ENCODE measurements around the gene MFAP2.
"Not testable (repeated sequence)": the region's sequence is repeated elsewhere in the genome, so short reads cannot be mapped to it uniquely, and the experiment has no call there.

Gene MFAP2

DNA sequence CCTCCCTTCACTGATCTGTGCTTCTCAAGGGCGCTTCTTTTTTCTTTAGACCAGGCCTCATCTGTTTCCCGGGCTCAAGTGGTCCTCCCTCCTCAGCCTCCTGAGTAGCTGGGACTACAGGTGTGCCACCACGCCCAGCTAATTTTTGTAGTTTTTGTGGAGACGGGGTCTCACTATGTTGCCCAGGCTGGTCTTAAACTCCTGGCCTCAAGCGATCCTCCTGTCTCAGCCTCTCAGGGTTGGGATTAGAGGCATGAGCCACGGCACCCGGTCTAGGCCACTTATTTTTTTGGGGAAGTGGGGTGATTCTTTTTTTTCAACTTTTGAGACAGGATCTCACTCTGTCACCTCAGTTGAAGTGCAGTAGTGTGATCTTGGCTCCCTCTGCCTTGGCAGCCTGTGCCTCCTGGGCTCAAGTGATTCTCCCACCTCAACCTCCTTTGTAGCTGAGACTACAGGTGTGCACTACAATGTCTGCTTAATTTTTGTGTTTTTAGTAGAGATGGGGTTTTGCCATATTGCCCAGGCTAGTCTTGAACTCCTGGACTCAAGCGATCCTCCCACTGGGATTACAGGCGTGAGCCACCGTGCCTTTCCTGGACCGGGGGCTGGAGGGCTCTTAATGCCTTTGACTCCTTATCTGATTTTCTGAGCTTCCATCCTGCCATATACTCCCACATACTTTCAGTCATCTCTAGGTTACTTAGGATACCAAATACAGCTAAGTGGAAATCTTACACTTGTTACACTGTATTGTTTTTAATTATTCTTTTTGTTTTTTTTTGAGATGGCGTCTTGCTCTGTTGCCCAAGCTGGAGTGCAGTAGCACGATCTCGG is 18.9 kb downstream of the MFAP2 start:
- no peak for DNase-seq (ENCODE audit: low spot score)

DNA sequence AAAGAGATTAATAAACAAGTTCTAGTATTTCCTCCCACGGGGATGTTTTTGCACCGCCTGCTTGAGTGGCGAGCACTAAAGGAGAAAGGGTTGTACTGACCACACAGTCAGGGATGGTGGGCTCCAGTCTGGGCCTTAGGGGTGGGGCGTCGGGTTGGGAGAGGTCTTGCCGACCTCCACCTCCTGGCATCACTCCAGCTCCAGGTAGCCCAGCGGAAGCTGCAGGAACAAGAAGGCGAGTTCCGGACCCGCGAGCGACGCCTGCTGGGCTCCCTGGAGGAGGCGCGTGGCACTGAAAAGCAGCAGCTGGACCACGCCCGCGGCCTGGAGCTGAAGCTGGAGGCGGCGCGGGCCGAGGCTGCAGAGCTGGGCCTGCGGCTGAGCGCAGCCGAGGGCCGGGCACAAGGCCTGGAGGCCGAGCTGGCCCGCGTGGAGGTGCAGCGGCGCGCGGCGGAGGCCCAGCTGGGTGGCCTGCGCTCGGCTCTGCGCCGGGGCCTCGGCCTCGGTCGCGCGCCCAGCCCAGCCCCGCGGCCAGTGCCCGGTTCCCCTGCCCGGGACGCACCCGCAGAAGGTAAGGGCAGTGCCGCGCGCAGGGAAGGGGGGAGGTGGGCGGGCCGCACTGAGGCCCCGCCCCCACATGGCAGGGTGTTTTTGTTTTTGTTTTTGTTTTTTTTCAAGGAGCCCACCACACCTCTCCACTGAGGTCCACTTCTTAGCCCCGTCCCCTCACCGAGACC is 19.7 kb downstream of the MFAP2 start:
- DNase-seq (ENCODE audit: low spot score): peak; percentile 63

GRCh38 chr1:16958475-16958874 is 21.9 kb downstream of the MFAP2 start:
- DNase-seq (ENCODE audit: low spot score): no peak

DNA sequence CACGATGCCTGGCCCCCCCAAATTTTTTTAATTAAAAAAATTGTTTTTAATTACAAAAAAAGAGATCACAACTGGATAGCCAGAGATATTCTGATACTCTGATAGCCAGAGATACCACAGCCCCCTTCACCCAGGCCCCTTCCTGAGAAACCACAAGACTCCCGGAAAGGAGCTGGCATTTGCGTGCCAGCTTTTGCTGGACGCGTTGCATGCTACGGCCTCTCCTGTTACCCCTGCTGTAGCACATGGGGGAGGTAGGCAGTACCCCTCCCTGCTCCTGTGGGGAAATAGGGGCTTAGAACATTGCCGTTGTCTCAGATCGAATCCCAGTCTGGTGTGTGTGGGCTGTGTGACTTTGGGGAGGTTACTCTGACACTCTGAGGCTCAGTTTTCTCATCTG is 22.7 kb downstream of the MFAP2 start:
- no peak for DNase-seq (ENCODE audit: low spot score)

GRCh38 chr1:16956775-16957174 is 23.6 kb downstream of the MFAP2 start:
- DNase-seq (ENCODE audit: low spot score): no peak

- no peak for DNase-seq (ENCODE audit: low spot score)
These were observed 25.2 kb downstream of the MFAP2 start for GRCh38 chr1:16955186-16955585.

GRCh38 chr1:16954579-16954978 is 25.8 kb downstream of the MFAP2 start:
- DNase-seq (ENCODE audit: low spot score): no peak

DNA sequence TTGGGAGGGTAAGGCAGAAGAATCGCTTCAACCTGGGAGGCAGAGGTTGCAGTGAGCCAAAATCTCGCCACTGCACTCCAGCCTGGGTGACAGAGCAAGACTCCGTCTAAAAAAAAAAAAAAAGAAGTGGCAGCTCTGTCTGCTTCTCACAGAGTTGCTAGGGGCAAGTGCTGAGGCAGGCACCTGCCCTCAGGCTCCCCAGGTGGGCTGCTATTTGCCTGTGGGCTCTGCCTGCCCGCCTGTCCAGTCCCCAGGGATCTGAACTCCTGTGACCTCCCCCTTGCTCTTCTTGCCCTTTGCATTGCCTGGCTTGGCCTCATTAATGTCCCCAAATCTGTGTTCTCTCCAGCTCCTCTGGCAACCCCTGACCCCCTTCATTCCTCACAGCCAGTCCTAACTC is 28.0 kb downstream of the MFAP2 start:
- DNase-seq (ENCODE audit: low spot score): not testable (repeated sequence)

- DNase-seq (ENCODE audit: low spot score): not testable (repeated sequence)
These were observed 31.4 kb downstream of the MFAP2 start for GRCh38 chr1:16949026-16949425.

- not testable (repeated sequence) for DNase-seq (ENCODE audit: low spot score)
These were observed 32.0 kb downstream of the MFAP2 start for GRCh38 chr1:16948282-16948891.

DNA sequence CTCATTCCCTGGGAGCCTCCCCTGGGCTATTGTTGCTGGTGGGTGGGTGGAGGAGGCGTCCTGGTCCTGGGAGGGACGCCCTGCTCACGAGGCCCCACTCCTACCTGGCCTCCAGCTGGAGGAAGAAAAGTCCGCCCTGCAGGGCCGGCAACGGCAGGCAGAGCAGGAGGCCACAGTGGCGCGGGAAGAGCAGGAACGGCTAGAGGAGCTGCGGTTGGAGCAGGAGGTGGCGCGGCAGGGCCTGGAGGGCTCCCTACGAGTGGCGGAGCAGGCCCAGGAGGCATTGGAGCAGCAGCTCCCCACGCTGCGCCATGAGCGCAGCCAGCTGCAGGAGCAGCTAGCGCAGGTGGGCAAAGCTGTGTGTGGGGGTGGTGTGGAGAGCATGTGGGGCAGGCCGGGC is 33.8 kb downstream of the MFAP2 start:
- no peak for DNase-seq (ENCODE audit: low spot score)

GRCh38 chr1:16946185-16946584 is 34.2 kb downstream of the MFAP2 start:
- not testable (repeated sequence) for DNase-seq (ENCODE audit: low spot score)

GRCh38 chr1:16945512-16945911 is 34.9 kb downstream of the MFAP2 start:
- DNase-seq (ENCODE audit: low spot score): not testable (repeated sequence)

GRCh38 chr1:16944038-16944437 is 36.4 kb downstream of the MFAP2 start:
- no peak for DNase-seq (ENCODE audit: low spot score)

GRCh38 chr1:16939386-16940180 is 40.8 kb downstream of the MFAP2 start:
- not testable (repeated sequence) for DNase-seq (ENCODE audit: low spot score)

GRCh38 chr1:16938351-16939321 is 41.8 kb downstream of the MFAP2 start:
- DNase-seq (ENCODE audit: low spot score): no peak

DNA sequence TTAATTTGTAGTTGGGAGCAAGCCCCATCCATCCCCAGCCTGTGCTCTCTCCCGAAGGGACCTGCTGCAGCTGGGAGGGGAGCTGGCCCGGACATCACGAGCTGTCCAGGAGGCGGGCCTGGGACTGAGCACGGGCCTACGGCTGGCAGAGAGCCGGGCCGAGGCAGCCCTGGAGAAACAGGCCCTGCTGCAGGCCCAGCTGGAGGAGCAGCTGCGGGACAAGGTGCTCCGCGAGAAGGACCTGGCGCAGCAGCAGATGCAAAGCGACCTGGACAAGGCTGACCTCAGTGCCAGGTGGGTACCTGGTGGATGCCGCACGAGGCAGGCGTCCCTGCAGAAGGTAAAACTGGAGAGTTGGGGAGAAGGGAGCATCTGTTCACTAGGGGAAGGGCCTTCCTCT is 43.8 kb downstream of the MFAP2 start:
- DNase-seq (ENCODE audit: low spot score): not testable (repeated sequence)

- not testable (repeated sequence) for DNase-seq (ENCODE audit: low spot score)
These were observed 46.5 kb downstream of the MFAP2 start for GRCh38 chr1:16933945-16934344.

GRCh38 chr1:16931206-16931934 is 49.0 kb downstream of the MFAP2 start:
- not testable (repeated sequence) for DNase-seq (ENCODE audit: low spot score)
